HG03558 (cell line): ENCODE results near the gene SDK1.

ENCODE experiments used
- ATAC-seq: cut with Tn5 transposase; IDR thresholded peaks from one replicate; pipeline ENCODE4 v1.9.1; 2021; ENCODE audit warnings: moderate number of reproducible peaks; ENCODE audit not compliant: unreplicated experiment; ENCODE audit errors: extremely low read depth

The SDK1 gene

DNA sequence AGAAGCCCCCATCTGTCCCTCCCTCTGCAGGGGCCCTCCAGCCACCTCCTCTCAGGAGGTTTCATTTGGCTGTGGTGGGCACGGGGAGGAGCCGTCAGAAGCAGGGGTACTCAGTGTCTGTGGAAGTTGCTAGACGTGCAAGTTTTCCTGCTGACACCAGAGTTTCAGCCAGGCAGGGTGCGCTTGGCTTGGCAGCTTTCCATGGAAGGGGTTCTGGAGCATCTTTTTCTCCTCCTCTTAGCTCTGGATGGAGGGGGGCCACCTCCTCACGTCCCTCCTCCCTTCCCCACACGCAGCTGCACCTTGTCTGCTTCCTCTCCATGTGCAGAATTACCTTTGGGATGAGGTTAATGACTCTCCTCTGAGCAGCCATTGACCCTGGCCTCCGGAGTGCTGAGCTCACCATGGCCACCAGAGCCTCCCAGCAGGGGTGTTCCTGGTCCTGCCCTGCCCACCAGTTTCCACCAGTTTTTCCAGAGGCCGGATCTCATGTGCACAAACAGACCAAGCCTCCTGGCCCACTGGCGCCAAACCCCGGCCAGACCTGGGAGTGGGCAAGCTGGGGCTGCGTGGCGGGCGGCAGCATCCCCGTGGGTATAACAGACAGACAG lies 801.3 kb downstream of the SDK1 start:
- ATAC-seq: no peak

DNA sequence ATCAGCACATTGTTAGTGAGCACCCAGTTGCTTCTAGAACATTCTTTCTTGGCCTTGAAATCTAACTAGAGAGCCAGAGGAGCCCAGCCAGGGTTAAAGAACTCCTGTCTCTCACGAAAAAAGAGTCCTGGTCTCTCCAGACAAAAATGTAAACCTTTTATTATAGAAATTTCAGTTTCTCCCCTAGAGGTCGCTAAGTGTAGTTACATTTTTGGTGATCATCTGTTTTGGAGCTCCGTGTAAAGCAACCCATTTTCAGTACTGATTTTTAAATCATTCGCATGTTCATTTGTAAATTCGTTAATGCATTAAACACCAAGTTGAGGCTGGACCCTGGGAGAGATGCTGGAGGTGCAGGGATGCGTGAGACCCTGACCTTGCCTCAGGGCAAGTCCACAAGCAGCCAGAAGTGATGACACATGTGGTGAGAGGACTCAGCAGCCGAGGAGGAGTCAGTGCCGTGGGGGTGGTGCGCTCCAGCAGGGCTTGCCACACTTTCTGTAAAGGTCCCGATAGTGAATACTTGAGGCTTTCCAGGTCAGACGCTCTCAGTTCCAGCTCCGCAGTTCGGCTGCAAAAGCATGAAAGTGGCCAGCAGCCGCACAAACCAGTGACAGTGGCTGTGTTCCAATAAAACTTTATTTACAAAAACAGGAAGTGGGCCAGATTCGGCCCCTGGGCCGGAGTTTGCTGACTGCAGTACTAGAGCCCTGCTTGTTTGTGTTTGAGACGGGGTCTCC lies 802.5 kb downstream of the SDK1 start:
- ATAC-seq: no peak

DNA sequence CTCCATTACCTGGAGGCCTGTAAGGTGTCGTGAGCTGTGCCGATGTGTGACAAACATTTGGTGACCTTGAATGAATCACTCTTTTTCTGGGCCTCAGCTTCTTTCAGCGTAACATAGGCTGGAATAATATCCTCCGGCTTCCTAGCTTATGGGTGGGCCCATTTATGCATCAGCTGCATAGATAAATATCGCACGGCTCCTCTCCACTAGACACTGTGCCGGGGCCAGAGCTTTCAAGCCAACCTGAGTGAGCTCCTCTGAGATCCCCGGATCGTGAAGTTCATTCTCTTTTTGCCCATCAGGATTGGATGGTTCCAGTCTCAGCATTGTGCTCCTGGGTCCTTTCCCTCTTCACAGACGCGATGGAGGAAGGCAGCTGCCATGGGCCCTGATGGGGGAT lies 806.8 kb downstream of the SDK1 start:
- no peak for ATAC-seq

DNA sequence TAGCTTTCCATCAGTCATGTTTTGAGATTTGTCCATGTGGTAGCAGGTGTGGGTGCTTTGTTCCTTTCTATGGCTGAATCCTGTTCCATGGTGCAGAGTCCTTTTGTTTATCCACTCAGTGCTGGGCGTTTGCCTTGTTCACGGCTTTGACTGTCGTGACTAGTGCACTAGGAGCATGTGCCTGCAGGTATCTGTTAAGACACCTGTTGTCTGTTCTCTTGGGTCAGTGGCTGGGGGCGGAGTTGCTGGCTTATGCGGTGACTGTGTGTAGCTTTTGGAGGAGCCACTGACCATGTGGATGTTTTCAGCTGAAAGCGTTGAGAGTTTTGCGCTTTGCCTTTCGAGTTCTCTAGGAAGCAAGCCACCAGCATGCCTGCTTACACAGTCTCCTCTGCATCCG lies 807.9 kb downstream of the SDK1 start:
- no peak for ATAC-seq

DNA sequence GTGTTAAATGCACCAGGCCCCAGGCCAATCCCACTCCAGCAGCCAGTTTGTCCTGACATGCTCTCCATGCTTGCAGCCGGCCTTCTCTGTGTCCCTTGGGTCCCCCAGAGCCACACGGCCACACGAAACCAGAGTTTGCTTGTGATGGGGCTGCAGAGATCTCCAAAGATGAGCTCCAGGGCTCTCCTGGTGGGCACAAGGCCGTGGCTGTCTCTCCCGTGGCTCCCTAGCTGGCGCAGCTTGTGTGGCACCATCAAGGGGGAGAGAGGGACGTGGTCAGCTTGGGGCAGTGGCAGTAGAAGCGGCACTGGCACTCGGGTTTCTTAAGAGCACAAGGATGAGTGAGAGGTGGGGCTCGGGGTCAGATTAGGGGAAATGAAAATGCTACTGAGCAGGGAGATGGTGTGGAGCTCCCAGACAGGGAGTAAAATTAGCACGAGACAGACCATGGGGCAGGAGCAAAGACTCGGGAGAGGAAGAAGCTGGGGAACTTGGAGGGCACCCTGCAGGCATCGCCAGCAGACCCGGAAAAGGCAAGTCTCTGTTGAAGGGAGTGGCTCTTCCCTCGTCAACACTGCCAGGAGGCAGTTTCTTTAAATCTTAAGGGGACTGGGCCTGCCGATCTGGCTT lies 808.5 kb downstream of the SDK1 start:
- no peak for ATAC-seq

DNA sequence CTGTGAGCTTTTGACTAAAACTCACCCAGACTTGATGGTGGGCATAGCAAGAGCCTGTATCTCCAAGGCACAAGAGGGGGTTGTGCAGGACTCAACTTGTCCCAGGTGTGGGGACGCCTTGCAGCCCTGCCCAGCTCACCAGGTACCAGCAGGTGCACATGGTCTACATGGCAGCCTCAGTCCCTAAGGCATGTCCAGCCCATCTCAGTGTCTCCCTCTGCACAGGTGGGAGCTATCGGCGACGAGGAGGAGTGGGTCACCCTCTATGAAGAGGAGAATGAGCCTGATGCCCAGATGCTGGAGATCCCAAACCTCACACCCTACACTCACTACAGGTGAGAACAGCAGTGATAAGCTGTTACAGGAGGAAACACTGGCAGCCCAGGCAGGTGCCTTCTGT lies 809.4 kb downstream of the SDK1 start:
- ATAC-seq: no peak

DNA sequence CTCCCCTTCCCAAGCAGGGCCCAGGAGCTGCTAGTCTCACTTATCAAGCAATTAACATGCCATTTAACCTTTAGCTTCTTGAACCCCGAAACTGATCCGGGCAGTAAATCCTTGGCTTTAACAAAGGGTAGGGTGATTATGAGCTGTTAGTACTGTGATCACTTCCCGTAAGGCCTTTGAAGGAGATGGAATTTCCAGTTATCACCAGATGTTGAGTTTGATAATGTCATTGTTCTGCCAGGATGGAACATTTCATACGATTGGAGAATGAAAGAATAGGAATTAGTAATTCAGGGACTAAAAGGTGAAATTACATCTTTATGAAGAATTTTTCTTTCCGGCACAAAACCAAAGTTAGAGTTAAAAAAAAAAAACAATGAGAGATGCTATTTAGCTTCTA lies 810.1 kb downstream of the SDK1 start:
- ATAC-seq: no peak

DNA sequence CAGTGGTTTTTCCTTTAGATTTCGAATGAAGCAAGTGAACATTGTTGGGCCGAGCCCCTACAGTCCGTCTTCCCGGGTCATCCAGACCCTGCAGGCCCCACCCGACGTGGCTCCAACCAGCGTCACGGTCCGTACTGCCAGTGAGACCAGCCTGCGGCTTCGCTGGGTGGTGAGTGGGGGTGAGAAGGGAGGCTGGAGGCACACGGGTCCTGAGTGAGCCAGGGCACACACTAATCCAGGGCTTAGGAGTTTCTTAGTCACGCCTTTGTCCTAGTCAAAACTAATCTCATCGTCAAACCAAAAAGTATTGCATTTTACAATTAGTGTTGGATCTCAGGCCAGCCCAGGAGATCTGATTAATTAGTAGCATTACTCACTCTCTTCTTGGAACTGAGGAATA lies 812.2 kb downstream of the SDK1 start:
- no peak for ATAC-seq

DNA sequence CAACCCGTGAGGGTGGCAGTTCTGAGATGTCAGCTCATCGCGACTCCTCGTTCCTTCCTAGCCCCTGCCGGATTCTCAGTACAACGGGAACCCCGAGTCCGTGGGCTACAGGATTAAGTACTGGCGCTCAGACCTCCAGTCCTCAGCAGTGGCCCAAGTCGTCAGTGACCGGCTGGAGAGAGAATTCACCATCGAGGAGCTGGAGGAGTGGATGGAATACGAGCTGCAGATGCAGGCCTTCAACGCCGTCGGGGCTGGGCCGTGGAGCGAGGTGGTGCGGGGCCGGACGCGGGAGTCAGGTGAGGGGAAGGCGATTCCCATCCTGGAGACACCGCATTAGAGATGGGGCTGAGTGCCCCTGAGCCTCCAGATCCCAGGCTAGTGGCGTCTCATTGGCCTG lies 812.9 kb downstream of the SDK1 start:
- ATAC-seq: no peak

DNA sequence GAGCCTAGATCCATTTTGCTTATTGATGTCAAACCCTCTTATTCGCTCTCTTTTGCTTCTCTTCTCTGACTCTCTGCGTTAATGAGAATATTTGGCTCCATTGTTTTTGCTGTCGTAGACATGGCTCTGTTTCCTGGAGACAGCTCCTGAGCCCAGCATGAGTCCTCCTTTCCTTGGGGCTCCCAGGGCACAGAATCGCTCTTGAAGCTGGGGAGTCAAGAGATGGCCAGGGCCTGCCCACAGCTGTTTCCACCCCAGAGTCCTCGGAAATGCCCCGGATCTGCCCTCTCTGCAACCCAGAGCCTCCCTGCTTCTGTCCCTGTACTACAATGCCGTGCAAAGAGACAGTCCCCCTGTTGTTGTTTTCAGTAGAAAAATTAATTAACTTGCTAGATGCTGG lies 814.4 kb downstream of the SDK1 start:
- no peak for ATAC-seq

DNA sequence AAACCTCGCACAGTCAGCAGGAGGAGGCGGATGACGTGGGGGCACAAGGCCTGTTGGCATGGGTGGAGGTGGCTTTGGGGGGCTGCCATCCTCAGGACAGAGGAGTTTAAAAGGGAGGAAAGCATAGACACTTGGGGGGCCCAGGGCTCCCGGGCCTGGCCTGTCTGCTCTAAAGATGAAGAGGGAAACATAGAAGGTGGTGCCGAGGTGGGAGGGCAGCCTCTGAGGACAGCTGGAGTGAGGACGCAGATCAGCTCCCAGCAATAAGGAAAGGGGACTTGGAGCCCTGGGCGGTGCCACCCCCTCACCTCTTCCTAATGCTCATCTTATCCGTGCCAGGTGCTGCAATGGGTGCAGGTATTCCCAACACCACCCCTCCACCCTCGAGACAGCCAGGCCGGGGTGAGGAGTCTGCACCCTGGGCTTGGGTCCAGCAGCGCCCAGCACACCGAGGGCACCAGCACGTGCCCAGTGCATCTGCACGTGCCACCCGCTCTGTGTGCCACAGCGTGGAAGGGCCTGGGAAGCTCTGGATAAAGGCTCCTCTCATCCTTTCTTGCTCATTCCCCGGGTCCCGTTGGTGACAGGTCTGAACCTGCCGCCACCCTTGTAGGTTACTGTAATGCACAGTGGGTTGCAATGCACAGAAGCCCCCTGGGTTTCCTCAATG lies 815.0 kb downstream of the SDK1 start:
- ATAC-seq: no peak

DNA sequence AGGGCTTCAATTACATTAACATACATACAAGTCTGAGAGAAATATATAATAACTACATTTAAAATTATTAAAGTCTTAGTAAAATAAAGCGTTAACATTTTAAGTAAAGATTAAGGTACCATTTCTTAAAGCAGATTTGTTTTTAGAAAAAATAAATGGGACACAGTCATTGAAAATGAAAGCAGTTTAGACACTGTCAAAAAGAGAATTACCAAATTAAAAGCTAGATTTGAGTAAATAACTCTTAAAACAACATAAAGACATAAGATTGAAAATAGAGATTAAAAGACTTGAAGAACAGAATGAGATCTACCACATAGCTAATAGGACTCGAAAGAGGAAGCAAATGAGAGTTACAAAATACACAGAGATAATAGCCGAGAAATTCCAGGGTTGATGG lies 818.8 kb downstream of the SDK1 start:
- ATAC-seq: no peak

DNA sequence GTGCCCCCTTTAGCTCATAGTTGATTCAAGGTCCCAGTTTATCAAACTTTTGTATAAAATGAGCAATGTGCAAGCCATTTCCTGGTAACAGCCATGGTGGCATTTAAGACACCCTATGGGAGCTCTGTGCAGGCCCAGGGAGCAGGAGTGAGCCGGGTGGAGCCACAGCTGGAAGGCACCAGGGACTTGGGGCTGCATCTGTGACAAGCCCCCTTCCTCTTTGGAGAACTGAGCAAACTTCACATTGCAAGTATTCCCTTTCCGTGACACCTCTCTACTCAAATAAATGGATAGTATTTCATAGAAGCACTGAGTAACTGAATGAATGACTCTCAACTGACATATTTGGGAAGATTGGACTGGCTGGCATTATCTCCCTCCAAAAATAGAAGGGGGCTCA lies 822.3 kb downstream of the SDK1 start:
- no peak for ATAC-seq

DNA sequence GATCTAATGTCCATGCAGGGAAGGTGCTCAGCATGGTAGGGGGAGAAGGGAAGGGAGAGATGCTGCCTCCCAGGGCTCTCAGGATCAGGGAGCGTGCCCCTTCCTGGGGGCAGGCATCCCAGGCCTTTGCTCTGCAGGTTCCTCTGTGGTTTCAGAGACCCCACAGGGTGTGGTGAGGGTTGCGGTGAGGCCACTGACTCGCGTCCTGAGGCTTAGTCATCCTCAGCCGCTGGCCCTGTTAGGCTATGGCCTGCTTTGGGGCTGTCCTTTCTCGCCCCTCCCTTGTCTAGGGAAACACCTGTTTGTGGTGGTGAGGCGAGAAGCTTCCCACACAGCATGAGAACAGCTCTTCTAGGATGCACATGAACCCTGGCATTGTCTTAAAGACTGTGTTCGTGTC lies 822.8 kb downstream of the SDK1 start:
- ATAC-seq: no peak

DNA sequence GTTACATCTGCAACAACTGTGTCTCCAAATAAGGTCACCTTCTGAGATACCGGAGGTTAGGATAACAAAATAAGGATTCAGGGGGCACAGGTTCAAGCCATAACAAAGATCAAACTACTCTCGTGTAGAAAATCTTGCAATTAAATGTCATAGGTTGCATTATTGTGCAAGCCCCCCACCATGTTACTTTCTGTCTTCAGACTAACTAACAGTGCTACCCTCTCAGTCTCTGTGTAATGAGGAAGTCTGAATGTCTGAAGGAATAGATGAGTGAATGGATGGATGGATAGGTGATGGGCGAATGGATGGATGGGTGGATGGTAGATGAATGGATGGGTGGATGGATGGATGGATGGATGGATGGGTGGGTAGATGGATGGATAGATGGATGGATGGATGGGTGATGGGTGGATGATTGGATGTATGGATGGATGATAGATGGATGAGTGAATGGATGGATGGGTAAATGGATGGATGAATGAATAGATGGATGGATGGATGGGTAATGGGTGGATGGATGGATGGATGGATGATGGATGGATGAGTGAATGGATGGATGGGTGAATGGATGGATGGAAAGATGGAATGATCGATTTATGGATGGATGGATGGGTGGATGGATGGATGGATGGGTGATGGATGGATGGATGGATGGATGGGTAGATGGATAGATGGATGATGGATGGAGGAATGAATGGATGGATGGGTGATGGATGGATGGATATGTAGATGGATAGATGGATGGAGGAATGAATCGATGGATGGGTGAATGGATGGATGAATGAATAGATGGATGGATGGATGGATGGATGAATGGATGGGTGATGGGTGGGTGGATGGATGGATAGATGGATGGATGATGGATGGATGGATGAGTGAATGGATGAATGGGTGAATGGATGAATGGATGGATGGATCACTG lies 823.8 kb downstream of the SDK1 start:
- ATAC-seq: no peak

DNA sequence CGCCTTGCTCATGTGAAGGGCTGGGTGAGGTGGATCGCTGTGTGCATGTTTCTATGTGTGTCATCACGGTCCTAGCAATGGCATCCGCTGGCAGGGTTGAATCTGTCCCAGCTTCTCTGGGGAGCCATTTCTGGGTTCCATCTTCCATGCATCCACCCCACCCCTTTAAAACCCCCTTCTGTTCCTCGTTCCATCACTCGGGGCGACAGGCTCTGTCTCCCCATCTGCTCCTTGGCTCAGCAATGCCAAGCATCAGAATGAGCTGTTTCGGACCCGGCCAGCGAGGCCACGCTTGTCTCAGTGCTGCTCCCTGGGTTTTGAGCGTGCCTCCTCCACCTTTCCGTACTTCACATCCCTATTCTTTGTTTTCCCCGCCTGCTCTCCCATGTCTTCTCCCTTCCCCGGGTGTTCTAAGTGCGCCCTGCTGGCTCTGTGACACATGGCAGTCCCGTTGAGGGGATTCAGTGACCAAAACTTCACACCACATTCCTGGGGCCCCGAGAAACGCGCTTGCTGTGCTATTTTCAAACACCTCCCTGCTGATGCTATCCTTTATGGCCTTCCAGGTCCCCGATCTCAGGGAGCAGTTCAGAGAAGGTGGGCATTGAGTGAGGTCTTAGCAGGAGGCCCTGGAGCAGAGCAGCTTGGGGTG lies 827.0 kb downstream of the SDK1 start:
- no peak for ATAC-seq

DNA sequence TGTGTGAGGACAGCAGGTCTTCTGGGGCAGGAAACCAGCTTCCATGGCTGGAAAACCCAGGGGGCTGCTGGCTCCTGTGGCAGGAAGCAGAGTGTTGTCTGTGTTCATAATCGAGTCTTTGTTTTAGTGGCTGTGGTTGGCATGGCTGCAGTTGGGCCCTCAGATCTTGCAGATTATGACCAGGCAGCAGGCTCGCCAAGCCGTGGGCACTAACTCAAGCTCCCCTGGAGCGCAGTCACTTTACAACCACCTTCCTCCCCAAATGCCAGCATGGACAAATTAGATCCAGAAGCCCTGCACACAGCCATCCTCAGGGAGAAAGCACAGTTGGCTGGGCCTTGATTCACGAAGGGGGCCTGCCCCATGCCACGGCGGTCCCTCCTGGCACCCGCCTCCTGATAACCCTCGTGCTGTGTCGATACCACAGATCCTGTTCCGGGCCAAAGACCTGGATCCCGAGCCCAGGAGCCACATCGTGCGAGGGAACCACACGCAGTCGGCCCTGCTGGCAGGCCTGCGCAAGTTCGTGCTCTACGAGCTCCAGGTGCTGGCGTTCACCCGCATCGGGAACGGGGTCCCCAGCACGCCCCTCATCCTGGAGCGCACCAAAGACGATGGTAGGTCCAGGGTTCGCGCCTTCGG lies 828.5 kb downstream of the SDK1 start:
- no peak for ATAC-seq

DNA sequence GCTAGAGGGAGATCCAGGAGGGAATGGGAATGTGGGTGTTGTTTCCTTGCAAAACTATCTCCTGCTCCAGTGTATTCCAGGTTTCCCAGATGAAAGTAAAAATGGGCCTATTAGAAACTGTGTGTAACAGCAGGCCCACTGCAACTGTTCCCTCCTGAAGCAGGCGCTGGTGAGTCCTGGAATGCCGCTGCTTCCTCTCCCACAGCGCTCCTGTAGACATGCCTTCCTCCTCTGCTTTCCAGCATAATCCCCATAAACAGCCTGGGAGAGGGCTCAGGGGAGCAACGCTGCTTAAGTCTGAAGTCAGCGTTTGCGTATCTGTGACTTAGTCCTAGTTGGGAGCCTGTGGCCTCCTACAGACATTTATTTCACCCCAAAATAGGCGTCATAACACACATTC lies 830.0 kb downstream of the SDK1 start:
- no peak for ATAC-seq

DNA sequence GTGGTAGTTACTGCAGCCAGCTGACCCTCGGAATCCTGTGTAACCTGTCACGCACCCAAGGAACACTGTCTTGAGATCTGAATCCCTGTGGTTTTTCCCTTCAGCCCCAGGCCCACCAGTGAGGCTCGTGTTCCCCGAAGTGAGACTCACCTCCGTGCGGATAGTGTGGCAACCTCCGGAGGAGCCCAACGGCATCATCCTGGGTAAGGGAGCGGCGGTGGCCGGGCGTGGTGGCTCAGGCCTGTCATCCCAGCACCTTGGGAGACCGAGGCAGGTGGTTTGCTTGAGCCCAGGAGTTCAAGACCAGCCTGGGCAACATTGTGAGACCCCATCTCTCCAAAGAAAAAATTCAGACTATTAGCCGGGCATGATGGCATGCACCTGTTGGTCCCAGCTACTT lies 831.2 kb downstream of the SDK1 start:
- ATAC-seq: no peak
